Aorta (tissue), 5 donors: ENCODE results near the gene KCNJ15. TPM values are rescaled to one million over a fixed set of nuclear protein-coding genes. Genes with fewer than 3 reads are reported as not detected.

ENCODE experiments used
- ATAC-seq: fragments of 200-7000 bp; cut with Tn5 transposase; one replicate; pipeline ENCODE4 v1.9.1; 2022; ENCODE audit warnings: moderate library complexity; ENCODE audit not compliant: low FRiP score
- DNase-seq, 2 donors: peaks; one replicate each; pipeline ENCODE4 v3.0.0-alpha.2; 2020
- H3K27ac ChIP-seq, 2 donors: one replicate each; pipeline ENCODE4 v1.5.1; 2013; ENCODE audit warnings: low read length in 2 of 2, mild to moderate bottlenecking in 2 of 2, moderate library complexity in 2 of 2, control low read depth in 1 of 2, inconsistent platforms in 1 of 2, low read depth in 1 of 2
- H3K27me3 ChIP-seq, 2 donors: one replicate each; pipeline ENCODE4 v1.6.1; 2013; ENCODE audit warnings: control low read depth in 1 of 2, low read length in 1 of 2, mild to moderate bottlenecking in 1 of 2, moderate library complexity in 1 of 2; ENCODE audit not compliant: insufficient read depth in 2 of 2, control insufficient read depth in 1 of 2
- H3K36me3 ChIP-seq, 2 donors: one replicate each; pipeline ENCODE4 v1.6.1; 2013; ENCODE audit warnings: control low read depth in 1 of 2, low read length in 1 of 2, mild to moderate bottlenecking in 1 of 2; ENCODE audit not compliant: insufficient read depth in 2 of 2, control insufficient read depth in 1 of 2
- H3K4me1 ChIP-seq, 2 donors: one replicate each; pipeline ENCODE4 v1.6.1; 2013; ENCODE audit warnings: low read length in 2 of 2, control low read depth in 1 of 2, mild to moderate bottlenecking in 1 of 2, moderate library complexity in 1 of 2; ENCODE audit not compliant: insufficient read depth in 2 of 2, control insufficient read depth in 1 of 2
- H3K4me3 ChIP-seq, 2 donors: one replicate each; pipeline ENCODE4 v1.5.1; 2013; ENCODE audit warnings: low read length in 2 of 2, control low read depth in 1 of 2, mild to moderate bottlenecking in 1 of 2
- H3K9me3 ChIP-seq: one replicate; pipeline ENCODE4 v1.6.1; 2013; ENCODE audit warnings: mild to moderate bottlenecking, low read length; ENCODE audit not compliant: control insufficient read depth
- WGBS, 2 donors: extraction: QIAGEN DNeasy Blood & Tissue Kit; methylation state at CpG; one replicate each; pipeline ENCODE4 v1.1.7; 2013; 5-methylcytosine and 5-hydroxymethylcytosine counted together
- intact Hi-C, 2 donors: fragments of 100-400 bp; cut with DNase I; formaldehyde crosslinking; loops; one replicate each; pipeline versions ENCODE4 v1.14.2 to v1.15.0; 2022
- polyA plus RNA-seq, 2 donors: library from polyadenylated mRNA; stranded (reverse); fragments of 200-250 nt; gene quantifications; one replicate each; pipeline ENCODE4 v1.2.3, GENCODE V29; 2013
- total RNA-seq, 2 donors: library from RNA; stranded (reverse); fragmentation: NEBNext Ultra II Directional; extraction: Animal tissue kit (Norgen Biotek cat#: 25700); gene quantifications; one replicate each; pipeline ENCODE4 v1.2.1, GENCODE V29; 2021
- donor health status: healthy with polysubstance abuse.
- donor health status: Bipolar disorder and iron deficiency.
- donor health status: DM: no; HTN: no; CAD: no.
- donor health status: DM: no; HTN: no; CAD: no.
- donor health status: DM: yes; HTN: yes; CAD: no.

Gene KCNJ15
- total and polyA plus RNA-seq, 4 donors: 0.05 to 2.7 (median 1.5) TPM

DNA sequence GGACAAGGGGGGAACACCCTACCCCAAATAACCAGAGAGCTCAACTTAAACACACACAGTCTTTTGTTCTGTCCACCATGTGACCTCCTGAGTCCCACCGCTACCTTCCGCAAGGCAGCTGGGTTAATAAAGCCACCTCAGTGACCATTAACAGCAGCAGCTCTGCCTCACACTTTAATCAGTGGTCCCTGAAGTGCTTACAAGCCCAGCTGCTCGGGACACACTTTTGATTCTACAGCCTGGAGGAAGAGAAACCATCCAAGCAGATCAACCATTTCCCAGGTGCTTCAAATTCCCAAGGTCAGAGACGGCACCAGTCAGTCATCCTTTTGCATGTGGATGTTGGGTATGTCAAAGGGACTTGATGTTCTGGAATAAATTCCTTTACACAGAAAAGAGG, 70.1 kb downstream of the KCNJ15 start:
- intact Hi-C loops: no loop called here
- DNase-seq (no peak), ATAC-seq (no peak)
- Histone ChIP-seq H3K27ac (no peak overlapping the region), H3K9me3 (no peaks in the 10 kb centered on the region), H3K36me3 (no peaks in the 10 kb centered on the region), H3K4me1 (no peaks in the 10 kb centered on the region), H3K27me3 (no peaks in the 10 kb centered on the region), H3K4me3 (no peak overlapping the region)
- 81 to 87% methylated on average over 4 of the region's 4 CpGs for WGBS, 2 donors

DNA sequence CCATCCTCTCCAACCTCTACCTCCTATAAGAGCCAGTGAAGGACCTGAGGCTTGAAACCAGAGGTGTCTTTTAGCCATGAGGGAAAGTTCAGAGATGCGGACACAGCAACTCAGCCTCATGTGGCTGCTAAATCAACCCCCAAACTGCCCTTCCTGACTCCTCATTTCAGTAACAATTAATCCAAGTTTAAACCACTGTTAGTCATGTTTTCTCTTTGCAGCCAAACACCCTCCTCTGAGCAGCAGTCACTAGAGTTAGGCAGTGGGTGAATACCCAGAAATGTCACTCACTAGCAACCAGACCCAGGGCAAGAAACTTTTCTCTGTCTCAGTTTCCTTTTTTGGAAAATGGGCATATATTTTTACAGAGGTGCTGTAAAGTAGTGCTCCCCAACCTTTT, 71.2 kb downstream of the KCNJ15 start:
- DNase-seq (no peak), ATAC-seq (no peak)
- no peaks in the 10 kb centered on the region for H3K4me1 ChIP-seq
- intact Hi-C loops: no loop called here
- no peaks in the 10 kb centered on the region for H3K36me3 ChIP-seq
- H3K4me3 ChIP-seq: no peak overlapping the region
- no peak overlapping the region for H3K27ac ChIP-seq
- no peaks in the 10 kb centered on the region for H3K9me3 ChIP-seq
- H3K27me3 ChIP-seq: no peaks in the 10 kb centered on the region
- WGBS, 2 donors: 95 to 100% methylated on average over 1 of the region's 1 CpG

- no peaks in the 10 kb centered on the region for H3K4me1 ChIP-seq
- intact Hi-C loops: no loop called here
- ATAC-seq (no peak), DNase-seq (no peak)
- H3K27ac ChIP-seq: no peak overlapping the region
- whole genome bisulfite sequencing, 2 donors: 92 to 93% methylated on average over 2 of the region's 2 CpGs
- H3K9me3 ChIP-seq: no peaks in the 10 kb centered on the region
- H3K36me3 ChIP-seq: no peaks in the 10 kb centered on the region
- H3K27me3 ChIP-seq: no peaks in the 10 kb centered on the region
- H3K4me3 ChIP-seq: no peak overlapping the region
Observed at GRCh38 chr21:38329162-38329561, 72.4 kb downstream of the KCNJ15 start.

DNA sequence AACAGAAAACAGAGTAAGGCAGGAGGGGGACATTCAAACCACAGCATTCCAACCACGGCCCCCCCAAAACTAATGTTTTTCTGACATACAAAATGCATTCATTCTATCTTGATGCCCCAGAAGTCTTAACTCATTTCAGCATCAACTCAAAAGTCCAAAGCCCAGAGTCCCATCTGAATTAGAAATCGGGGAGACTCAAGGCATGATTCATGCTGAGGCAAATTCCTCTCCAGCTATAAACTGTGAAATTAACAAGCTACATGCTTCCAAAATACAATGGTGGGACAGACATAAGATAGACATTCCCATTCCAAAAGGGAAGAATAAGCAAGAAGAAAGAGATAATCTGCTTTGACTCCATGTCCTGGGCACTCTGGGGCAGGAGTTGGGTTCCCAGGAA, 73.9 kb downstream of the KCNJ15 start:
- intact Hi-C loops: loop anchor here in 1 of 2 donors (5.0 kb wide), 1 partner anchor 68 kb away; no protein-coding TSS in a partner anchor
- 89 to 95% methylated on average over 2 of the region's 2 CpGs for WGBS, 2 donors
- Histone ChIP-seq H3K36me3 (no peaks in the 10 kb centered on the region), H3K27me3 (no peaks in the 10 kb centered on the region), H3K9me3 (no peaks in the 10 kb centered on the region), H3K4me1 (no peaks in the 10 kb centered on the region), H3K4me3 (no peak overlapping the region), H3K27ac (no peak overlapping the region)
- ATAC-seq (no peak), DNase-seq (no peak)

DNA sequence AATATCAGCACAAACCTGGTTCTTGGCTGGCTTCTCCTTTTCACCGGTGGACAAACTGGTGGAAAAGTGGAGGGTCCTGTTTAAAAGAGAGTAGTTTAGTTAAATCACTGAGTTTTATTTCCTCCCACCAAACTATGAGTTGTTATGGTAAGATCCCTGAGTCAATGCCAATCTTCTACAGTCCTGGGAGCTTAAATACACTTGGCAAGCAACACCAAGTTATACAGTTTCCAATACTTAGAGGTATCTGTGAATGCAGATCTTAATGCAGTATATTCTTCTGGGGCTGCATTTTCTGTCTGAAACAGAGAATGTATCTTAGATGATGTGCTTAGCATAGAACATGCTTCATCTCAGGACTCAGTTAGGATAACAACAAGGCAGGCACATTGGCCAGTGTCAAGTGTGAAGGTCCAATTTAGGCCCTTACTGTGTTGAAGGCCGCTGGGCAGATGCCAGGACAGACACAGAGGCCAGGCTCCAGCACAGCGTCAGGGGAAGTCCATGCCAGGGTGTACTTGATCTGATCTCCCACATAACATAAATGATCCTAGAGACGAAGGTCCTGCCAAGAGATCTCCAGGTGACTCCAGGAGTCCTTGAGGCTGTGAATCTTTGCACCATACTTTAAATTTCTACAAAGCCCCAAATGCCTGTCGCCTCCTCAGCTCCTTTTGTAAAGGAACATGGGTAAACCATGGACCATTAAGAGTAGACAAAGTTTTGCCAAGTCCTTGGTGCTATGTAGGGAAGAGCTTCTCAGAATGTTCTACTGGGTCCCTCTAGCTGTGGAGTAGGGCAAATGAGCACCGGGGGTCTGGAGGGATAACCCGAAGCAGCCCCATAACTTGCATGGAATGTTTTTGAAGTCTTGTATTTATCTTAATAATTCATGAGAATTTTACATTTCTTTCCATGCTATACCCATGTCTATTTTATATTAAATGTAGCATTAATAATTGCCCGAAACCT, 76.8 kb downstream of the KCNJ15 start:
- 55 to 65% methylated on average over 8 of the region's 8 CpGs for WGBS, 2 donors
- no peak for DNase-seq
- Histone ChIP-seq H3K4me3 (no peak overlapping the region), H3K27me3 (no peaks in the 10 kb centered on the region), H3K9me3 (no peaks in the 10 kb centered on the region), H3K36me3 (no peaks in the 10 kb centered on the region), H3K27ac (no peak overlapping the region), H3K4me1 (no peaks in the 10 kb centered on the region)
- ATAC-seq: peak; percentile 52
- intact Hi-C loops: loop anchor here in 1 of 2 donors (5.0 kb wide), 1 partner anchor 71 kb away; no protein-coding TSS in a partner anchor

GRCh38 chr21:38334866-38335265, 78.1 kb downstream of the KCNJ15 start:
- no peaks in the 10 kb centered on the region for H3K9me3 ChIP-seq
- WGBS, 2 donors: 92% methylated on average over 8 of the region's 8 CpGs
- intact Hi-C loops: loop anchor here in 1 of 2 donors (5.0 kb wide), 1 partner anchor 73 kb away; no protein-coding TSS in a partner anchor
- H3K4me3 ChIP-seq: no peak overlapping the region
- H3K36me3 ChIP-seq: no peaks in the 10 kb centered on the region
- H3K27me3 ChIP-seq: no peaks in the 10 kb centered on the region
- no peak overlapping the region for H3K27ac ChIP-seq
- DNase-seq (no peak), ATAC-seq (no peak)
- H3K4me1 ChIP-seq: no peaks in the 10 kb centered on the region

GRCh38 chr21:38337793-38338192, 81.0 kb downstream of the KCNJ15 start:
- Histone ChIP-seq H3K4me1 (peaks cover 0 to 5% of the 10 kb centered on the region in 2 donors), H3K4me3 (no peak overlapping the region), H3K9me3 (no peaks in the 10 kb centered on the region), H3K27ac (no peak overlapping the region), H3K27me3 (no peaks in the 10 kb centered on the region), H3K36me3 (no peaks in the 10 kb centered on the region)
- intact Hi-C loops: no loop called here
- DNase-seq (no peak), ATAC-seq (no peak)
- WGBS, 2 donors: 98 to 99% methylated on average over 5 of the region's 5 CpGs

GRCh38 chr21:38340131-38340530, 83.3 kb downstream of the KCNJ15 start:
- no peak for ATAC-seq
- H3K27ac ChIP-seq: peak overlapping the region in 1 of 2 donors; percentile 80
- no peaks in the 10 kb centered on the region for H3K9me3 ChIP-seq
- no peaks in the 10 kb centered on the region for H3K27me3 ChIP-seq
- WGBS, 2 donors: 45 to 46% methylated on average over 4 of the region's 4 CpGs
- H3K4me1 ChIP-seq: peaks cover 0 to 5% of the 10 kb centered on the region in 2 donors
- no peak for DNase-seq
- no peaks in the 10 kb centered on the region for H3K36me3 ChIP-seq
- intact Hi-C loops: loop anchor here (5.0 kb wide), 4 partner anchors 33 to 147 kb away; no protein-coding TSS in a partner anchor
- H3K4me3 ChIP-seq: no peak overlapping the region
